GM19240 (cell line): ENCODE measurements around the gene FDCSP.
"Not testable (repeated sequence)": the region's sequence is repeated elsewhere in the genome, so short reads cannot be mapped to it uniquely, and the experiment has no call there.

Source experiments
- DNase-seq: peaks from one replicate; pipeline ENCODE4 v3.0.0; 2011; ENCODE audit warnings: low spot score; ENCODE audit not compliant: insufficient read length

The FDCSP gene

DNA sequence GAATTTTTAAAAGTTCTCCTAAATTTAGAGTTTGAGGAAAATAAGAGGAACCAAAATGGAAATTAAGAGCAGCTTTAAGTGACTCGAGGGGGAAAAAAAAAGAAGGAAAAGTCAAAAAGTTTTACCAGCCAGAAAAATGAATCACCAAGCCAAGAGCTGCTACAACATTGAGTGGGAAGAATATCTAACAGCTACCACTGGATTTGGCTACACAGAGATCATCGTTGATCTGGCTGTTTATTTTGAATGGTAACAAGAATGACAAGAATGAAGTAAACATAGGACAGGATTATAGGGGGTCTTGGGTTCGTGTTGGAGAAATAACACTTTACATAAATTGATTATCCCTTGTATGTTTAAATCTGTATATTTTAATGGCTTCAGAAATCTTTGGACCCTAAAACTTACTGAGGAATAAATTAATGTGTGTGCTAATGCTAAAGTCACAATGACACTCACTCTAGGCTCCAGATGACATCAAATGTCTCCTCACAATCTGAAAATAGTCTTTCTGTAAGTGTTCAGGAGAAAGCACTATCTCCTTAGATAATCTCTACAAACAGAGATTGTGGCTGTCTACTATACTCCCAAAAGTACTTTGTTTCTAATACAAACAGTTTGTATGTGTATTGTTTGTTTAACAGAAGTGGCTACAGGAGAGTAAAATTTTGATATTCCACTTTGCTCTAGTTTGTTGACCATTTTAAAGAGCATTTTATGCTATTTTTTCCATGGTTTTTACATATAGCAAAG is 13.4 kb downstream of the FDCSP start:
- no peak for DNase-seq

DNA sequence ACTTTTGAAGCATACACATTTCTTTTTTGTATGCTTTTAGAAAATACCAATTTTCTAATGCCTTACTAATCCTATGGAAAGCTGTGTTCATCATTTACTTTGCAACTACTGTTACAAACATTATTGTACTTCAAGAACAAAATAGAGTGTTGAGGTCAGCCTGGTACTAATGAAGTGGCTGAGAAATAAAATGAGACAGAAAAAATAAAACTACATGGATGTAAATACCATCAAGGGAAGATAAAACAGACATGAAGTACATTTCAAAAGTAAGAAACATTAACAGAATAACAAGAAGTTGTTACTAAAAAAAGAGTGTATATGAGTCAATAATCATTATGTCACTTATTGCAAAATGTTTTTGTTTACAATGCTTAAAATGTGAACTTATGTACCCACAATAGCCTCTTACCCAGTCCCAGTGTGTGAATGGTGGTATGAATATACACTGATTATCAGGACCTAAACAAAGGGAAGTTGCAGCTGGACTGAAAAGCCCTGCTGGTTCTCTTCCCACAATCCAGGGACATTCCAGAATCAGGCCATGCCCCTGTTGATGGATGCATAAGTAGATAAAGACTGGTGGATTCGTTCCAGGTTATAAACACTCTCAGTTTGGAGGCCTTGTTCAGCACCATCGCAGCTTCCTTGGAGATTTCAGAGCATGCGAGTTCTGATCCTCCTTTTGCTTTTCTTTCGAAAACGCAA is 14.1 kb downstream of the FDCSP start:
- DNase-seq: no peak

DNA sequence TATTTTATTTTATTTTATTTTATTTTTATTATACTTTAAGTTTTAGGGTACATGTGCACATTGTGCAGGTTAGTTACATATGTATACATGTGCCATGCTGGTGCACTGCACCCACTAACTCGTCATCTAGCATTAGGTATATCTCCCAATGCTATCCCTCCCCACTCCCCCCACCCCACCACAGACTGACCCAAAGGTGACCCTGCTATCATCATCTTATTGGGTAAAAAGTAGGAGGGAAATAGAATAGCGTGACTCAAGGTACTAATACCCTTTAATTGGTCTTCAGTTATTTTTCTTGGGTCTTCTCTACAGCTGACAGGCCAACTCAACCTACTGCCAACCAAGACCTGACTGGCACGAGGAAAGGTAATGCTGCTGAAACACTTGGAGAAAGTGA is 16.4 kb downstream of the FDCSP start, which contains the start of gene CSN3:
TSS of gene CSN3 (plus strand) at position 301 of the 400 bp plus-strand sequence. CDS start 2,223 bp downstream, outside the sequence.
- DNase-seq: not testable (repeated sequence)

- DNase-seq: no peak
These were observed 17.2 kb downstream of the FDCSP start for GRCh38 chr4:70243091-70243490.

GRCh38 chr4:70251250-70251944 is 25.5 kb downstream of the FDCSP start:
- no peak for DNase-seq

DNA sequence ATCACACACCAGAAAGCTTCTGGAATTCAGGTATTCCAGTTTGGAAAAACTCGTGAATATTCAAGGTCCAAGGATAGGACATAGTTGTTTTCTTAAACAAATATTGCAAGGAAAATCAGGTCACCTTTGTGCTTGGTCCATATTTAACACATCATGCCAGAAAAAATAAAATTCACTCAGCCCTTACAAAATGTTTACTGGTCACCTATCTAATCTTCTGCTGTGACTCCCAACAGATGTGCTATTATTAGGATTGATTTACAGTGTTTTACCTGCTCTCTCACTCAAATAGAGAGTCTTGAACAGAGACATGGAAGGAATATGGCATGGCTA is 26.0 kb downstream of the FDCSP start:
- no peak for DNase-seq

GRCh38 chr4:70269674-70270073 is 43.8 kb downstream of the FDCSP start:
- no peak for DNase-seq

GRCh38 chr4:70277121-70277520 is 51.2 kb downstream of the FDCSP start:
- DNase-seq: no peak

DNA sequence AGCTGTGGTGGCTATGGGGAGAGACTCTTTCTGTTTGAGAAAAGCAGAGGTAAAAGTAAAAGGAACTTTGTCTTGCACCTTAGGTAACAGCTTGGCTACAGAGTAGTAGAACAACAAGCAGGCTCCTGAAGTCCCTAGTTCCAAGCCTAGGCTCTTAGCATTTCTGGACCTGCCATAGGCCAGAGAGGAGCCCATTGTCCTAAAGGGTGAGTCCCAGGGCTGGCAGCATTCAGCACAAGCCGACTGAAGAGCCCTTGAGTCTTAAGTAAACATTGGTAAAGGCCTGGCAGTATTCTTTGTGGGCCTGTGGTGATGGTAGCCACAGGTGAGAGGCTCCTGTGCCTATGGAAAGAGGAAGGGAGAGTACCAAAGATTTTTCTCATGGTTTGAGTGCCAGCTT is 54.6 kb downstream of the FDCSP start:
- DNase-seq: no peak
